ENCODE measurements around the gene LPP.

LPP gene

DNA sequence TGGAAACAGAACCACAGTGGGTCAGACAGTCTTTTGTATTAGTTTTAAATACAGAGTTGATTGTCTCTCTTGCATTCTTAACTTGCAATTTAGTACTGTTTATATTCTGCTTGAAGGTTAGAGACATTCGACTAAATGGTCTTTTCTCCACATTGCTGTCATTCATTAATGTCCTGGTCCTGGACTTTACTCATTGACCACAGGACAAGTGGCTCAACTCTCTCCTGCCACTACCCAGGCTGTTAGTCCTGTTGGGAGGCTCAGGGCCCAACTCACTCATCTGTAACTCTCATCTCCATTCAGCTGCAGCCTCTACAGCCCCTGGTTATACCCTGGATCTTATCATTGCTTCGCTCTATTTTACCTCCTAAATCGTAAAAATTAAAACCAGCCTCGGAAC lies 427.4 kb downstream of the LPP start:
- TF ChIP-seq FOXP2 (optimal IDR thresholded peaks at IDR 0.05; ENCODE audit: borderline replicate concordance, extremely low read depth, extremely low read length, insufficient read depth): no peak
- TF ChIP-seq SIN3A (IDR thresholded peaks at IDR 0.05; ENCODE audit: borderline replicate concordance, insufficient read depth, low read length): no peak
- TF ChIP-seq TAF1 (IDR thresholded peaks at IDR 0.05; ENCODE audit: borderline replicate concordance, insufficient read depth, low read length): no peak
- no peak for TF ChIP-seq POLR2AphosphoS5 (IDR thresholded peaks at IDR 0.05; ENCODE audit: low read depth, low read length)
- TF ChIP-seq, protein P1, sequence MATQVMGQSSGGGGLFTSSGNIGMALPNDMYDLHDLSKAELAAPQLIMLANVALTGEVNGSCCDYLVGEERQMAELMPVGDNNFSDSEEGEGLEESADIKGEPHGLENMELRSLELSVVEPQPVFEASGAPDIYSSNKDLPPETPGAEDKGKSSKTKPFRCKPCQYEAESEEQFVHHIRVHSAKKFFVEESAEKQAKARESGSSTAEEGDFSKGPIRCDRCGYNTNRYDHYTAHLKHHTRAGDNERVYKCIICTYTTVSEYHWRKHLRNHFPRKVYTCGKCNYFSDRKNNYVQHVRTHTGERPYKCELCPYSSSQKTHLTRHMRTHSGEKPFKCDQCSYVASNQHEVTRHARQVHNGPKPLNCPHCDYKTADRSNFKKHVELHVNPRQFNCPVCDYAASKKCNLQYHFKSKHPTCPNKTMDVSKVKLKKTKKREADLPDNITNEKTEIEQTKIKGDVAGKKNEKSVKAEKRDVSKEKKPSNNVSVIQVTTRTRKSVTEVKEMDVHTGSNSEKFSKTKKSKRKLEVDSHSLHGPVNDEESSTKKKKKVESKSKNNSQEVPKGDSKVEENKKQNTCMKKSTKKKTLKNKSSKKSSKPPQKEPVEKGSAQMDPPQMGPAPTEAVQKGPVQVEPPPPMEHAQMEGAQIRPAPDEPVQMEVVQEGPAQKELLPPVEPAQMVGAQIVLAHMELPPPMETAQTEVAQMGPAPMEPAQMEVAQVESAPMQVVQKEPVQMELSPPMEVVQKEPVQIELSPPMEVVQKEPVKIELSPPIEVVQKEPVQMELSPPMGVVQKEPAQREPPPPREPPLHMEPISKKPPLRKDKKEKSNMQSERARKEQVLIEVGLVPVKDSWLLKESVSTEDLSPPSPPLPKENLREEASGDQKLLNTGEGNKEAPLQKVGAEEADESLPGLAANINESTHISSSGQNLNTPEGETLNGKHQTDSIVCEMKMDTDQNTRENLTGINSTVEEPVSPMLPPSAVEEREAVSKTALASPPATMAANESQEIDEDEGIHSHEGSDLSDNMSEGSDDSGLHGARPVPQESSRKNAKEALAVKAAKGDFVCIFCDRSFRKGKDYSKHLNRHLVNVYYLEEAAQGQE (IDR thresholded peaks at IDR 0.05; ENCODE audit: insufficient read depth in 1 of 2, low read depth in 2 of 2, low read length in 2 of 2): no peak

DNA sequence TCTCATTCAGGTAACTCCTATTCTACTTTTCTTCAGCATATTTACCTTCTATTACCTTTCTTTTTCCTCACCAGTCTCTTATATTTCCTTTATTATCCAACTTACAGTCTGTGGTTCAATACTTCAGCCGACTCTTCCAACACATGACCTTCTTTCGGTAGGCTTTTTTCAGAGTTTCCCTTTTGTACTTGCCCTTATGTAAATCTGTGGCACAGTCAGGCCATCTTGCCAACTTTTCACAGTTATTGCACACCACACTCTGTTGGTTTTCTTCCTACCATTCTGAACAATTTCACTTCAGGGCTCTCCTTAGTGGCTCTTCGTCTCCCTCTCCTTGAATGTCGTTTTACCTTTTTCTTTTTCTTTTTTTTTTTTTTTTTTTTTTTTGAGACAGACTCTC lies 427.8 kb downstream of the LPP start:
- TF ChIP-seq SIN3A (IDR thresholded peaks at IDR 0.05; ENCODE audit: borderline replicate concordance, insufficient read depth, low read length) (no peak), FOXP2 (optimal IDR thresholded peaks at IDR 0.05; ENCODE audit: borderline replicate concordance, extremely low read depth, extremely low read length, insufficient read depth) (no peak), TAF1 (IDR thresholded peaks at IDR 0.05; ENCODE audit: borderline replicate concordance, insufficient read depth, low read length) (no peak), POLR2AphosphoS5 (IDR thresholded peaks at IDR 0.05; ENCODE audit: low read depth, low read length) (no peak)
- TF ChIP-seq, protein P1 (IDR thresholded peaks at IDR 0.05; ENCODE audit: insufficient read depth in 1 of 2, low read depth in 2 of 2, low read length in 2 of 2): no peak

DNA sequence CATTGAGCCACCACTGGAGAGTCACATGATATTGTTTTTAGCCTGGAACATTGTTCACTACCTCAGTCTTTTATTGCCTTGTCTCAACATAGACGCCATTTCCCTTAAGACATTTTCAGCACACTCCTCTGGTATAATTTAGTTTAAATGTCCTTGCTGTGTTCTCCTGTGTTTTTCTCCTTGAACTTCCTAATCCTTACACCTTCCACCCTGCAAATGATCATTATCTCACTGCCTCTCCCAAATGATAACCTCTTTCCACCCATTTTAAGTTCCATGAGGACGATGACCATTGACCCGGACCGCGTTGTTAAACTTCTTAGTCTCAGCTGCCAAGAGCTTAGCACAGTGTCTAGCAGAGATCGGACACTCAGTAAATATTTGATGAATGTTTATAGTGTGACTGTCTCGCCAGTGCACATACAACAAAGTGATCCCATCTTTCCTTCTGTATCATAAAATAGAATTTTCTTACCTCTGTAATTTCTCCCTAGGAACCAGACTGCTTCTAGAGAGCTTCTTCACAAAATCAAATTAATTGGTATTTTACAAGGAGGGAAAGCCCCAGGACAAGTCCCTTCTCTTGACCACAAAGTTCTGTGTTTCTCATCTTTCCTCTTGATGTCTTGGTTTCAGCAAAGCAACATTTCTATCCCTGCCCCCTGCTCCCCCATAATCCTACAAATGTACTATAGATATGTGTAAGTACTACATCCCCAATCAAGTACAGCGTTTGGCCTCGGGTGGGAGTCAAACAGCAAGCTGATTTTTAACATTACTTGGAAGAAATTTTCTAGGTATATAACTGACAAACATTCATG lies 429.6 kb downstream of the LPP start:
- TF ChIP-seq, protein P1 (IDR thresholded peaks at IDR 0.05; ENCODE audit: insufficient read depth in 1 of 2, low read depth in 2 of 2, low read length in 2 of 2): no peak
- TF ChIP-seq POLR2AphosphoS5 (IDR thresholded peaks at IDR 0.05; ENCODE audit: low read depth, low read length) (no peak), SIN3A (IDR thresholded peaks at IDR 0.05; ENCODE audit: borderline replicate concordance, insufficient read depth, low read length) (no peak), TAF1 (IDR thresholded peaks at IDR 0.05; ENCODE audit: borderline replicate concordance, insufficient read depth, low read length) (no peak), FOXP2 (optimal IDR thresholded peaks at IDR 0.05; ENCODE audit: borderline replicate concordance, extremely low read depth, extremely low read length, insufficient read depth) (no peak)

DNA sequence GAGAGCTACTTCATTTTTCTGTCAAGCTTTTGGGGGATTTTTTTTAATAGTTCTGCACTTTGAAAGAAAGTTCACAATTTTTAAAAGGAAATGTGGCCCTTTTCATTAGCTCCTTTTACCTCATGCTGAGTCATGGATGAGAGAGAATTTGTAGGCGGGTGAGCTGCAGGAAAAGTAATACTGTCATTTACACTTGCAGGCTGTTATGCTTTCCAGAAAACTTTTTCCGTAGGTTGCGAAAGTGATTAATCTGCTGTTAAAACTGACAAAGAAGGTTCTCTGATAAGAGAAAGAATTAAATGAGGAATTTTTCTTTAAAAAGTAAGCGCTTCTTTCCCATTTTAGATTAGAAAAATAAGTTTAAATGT lies 430.2 kb downstream of the LPP start:
- TF ChIP-seq SIN3A (IDR thresholded peaks at IDR 0.05; ENCODE audit: borderline replicate concordance, insufficient read depth, low read length) (no peak), TAF1 (IDR thresholded peaks at IDR 0.05; ENCODE audit: borderline replicate concordance, insufficient read depth, low read length) (no peak), POLR2AphosphoS5 (IDR thresholded peaks at IDR 0.05; ENCODE audit: low read depth, low read length) (no peak), FOXP2 (optimal IDR thresholded peaks at IDR 0.05; ENCODE audit: borderline replicate concordance, extremely low read depth, extremely low read length, insufficient read depth) (no peak)
- TF ChIP-seq, protein P1 (IDR thresholded peaks at IDR 0.05; ENCODE audit: insufficient read depth in 1 of 2, low read depth in 2 of 2, low read length in 2 of 2): no peak
